ENCODE results near the gene LGALS8.

DNA sequence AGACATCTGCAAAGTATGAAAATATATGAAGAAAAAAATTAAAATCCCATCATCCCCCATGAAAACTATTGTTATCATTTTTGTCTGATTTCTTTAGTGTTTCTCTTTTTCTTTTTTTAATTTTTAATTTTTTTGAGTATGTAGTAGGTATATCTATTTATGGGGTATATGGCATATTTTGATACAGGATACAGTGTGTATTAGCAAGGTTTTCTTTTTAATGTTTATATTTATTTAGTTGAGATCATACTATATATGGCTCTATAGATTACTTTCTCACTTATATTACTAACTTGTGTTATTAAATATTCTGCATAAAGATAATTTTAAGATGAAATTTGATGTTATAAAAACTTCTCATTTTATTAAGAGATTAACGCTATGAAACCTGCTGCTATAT, 11.4 kb downstream of the LGALS8 start:
- TF ChIP-seq POLR2A (IDR thresholded peaks at IDR 0.05) = no peak
- TF ChIP-seq, protein P1, sequence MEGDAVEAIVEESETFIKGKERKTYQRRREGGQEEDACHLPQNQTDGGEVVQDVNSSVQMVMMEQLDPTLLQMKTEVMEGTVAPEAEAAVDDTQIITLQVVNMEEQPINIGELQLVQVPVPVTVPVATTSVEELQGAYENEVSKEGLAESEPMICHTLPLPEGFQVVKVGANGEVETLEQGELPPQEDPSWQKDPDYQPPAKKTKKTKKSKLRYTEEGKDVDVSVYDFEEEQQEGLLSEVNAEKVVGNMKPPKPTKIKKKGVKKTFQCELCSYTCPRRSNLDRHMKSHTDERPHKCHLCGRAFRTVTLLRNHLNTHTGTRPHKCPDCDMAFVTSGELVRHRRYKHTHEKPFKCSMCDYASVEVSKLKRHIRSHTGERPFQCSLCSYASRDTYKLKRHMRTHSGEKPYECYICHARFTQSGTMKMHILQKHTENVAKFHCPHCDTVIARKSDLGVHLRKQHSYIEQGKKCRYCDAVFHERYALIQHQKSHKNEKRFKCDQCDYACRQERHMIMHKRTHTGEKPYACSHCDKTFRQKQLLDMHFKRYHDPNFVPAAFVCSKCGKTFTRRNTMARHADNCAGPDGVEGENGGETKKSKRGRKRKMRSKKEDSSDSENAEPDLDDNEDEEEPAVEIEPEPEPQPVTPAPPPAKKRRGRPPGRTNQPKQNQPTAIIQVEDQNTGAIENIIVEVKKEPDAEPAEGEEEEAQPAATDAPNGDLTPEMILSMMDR (IDR thresholded peaks at IDR 0.05) = no peak

Data from body of pancreas (tissue), 4 donors.